ENCODE measurements around the gene WWP2. TPM values are rescaled to one million over a fixed set of nuclear protein-coding genes. Genes with fewer than 3 reads are reported as not detected.
A peak's percentile ranks its signal among the peaks of the same experiment; 100 is the strongest.
"Not testable (repeated sequence)": the region's sequence is repeated elsewhere in the genome, so short reads cannot be mapped to it uniquely, and the experiment has no call there.

The WWP2 gene
- total RNA-seq, 2 donors from 2014 or later: 45.4 to 62.3 TPM

GRCh38 chr16:69816996-69817395 lies 54.9 kb downstream of the WWP2 start:
- Mint-ChIP-seq H3K36me3 (ENCODE audit: insufficient read depth in 2 of 2) (peaks cover 4 to 5% of the 10 kb centered on the region in 2 donors), H3K9me3 (no peaks in the 10 kb centered on the region), H3K4me3 (no peak overlapping the region), H3K27me3 (ENCODE audit: low read depth) (no peaks in the 10 kb centered on the region), H3K27ac (no peak overlapping the region), H3K4me1 (ENCODE audit: low read depth) (no peaks in the 10 kb centered on the region)
- DNase-seq (no peak), ATAC-seq (replicated peaks in 1 of 2) (no peak)

GRCh38 chr16:69818891-69819545 lies 56.9 kb downstream of the WWP2 start:
- DNase-seq (no peak), ATAC-seq (replicated peaks in 1 of 2) (no peak)
- H3K27ac Mint-ChIP-seq: no peak overlapping the region
- H3K27me3 Mint-ChIP-seq (ENCODE audit: low read depth): no peaks in the 10 kb centered on the region
- no peaks in the 10 kb centered on the region for H3K4me1 Mint-ChIP-seq (ENCODE audit: low read depth)
- H3K4me3 Mint-ChIP-seq: no peak overlapping the region
- H3K9me3 Mint-ChIP-seq: no peaks in the 10 kb centered on the region
- peaks cover 2 to 5% of the 10 kb centered on the region in 2 donors for H3K36me3 Mint-ChIP-seq (ENCODE audit: insufficient read depth in 2 of 2)

DNA sequence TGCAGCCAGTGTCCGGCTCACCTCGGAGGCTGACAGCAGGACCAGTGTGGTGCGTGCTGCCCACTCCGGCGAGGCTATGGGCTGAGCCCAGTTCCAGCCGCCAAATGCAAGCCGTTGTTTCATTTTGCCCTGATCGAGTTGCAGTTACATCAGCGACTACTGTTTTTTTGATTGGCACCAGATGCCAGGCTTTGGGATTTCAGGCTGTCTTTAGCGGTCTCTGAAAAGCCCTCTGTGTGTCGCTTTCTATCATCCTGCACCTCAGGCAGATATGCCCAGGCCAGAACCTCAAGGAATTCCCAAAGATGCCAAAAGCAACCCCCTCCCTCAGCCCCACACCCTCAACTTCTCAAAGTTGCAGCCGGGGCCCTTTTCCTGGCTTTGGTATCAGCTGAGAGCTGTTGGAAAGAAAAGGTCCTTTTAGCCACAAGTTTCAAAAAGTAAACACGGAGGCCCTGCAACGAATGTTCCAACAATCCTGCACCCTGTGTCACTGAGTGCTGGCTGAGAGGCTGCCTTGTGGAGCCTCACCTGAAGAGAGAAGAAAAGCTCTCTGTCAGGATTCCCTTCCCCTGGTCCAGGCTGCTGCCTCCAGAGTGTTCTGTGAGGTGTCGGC lies 58.9 kb downstream of the WWP2 start:
- H3K27me3 Mint-ChIP-seq (ENCODE audit: low read depth): no peaks in the 10 kb centered on the region
- H3K27ac Mint-ChIP-seq: no peak overlapping the region
- DNase-seq: no peak
- H3K36me3 Mint-ChIP-seq (ENCODE audit: insufficient read depth in 2 of 2): peaks cover 2 to 5% of the 10 kb centered on the region in 2 donors
- ATAC-seq (replicated peaks in 1 of 2): no peak
- H3K4me1 Mint-ChIP-seq (ENCODE audit: low read depth): no peaks in the 10 kb centered on the region
- H3K4me3 Mint-ChIP-seq: no peak overlapping the region
- no peaks in the 10 kb centered on the region for H3K9me3 Mint-ChIP-seq

- no peaks in the 10 kb centered on the region for H3K9me3 Mint-ChIP-seq
- no peak for ATAC-seq (replicated peaks in 1 of 2)
Observed at GRCh38 chr16:69821844-69822173, 59.7 kb downstream of the WWP2 start.

DNA sequence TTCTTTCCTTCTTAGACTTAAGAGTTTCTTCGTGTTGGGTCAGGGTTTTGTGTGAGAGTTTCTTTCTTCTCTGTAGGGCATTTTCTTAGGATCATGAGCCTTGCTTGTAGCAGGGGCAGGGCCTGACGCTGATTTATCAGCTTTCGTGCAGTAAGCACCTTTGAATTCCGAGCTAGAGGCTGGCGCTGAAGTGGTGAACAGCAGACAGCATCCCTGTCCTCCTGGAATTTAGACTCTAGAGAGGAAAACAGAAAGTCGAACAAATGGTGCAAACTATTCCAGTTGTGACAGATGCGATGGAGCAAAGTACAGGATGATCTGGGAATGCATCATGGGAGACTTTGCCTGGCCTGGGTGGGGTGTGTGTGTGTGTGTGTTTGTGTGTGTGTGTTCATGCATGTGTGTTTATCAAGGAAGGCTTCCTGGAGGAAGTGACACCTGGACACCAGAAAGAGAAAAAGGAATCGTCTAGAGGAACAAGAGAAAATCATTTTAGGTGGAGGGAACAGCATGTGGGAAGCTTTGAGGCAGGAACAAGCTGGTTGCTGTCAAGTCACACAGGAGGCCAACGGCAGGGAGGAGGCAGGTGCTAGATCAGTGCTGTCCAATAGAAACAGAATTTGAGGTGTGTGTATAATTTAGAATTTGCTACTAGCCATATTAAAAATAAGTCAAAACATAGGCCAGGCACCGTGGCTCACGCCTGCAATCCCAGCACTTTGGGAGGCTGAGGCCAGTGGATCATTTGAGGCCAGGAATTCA lies 60.2 kb downstream of the WWP2 start:
- no peaks in the 10 kb centered on the region for H3K9me3 Mint-ChIP-seq
- peaks cover 2 to 5% of the 10 kb centered on the region in 2 donors for H3K36me3 Mint-ChIP-seq (ENCODE audit: insufficient read depth in 2 of 2)
- H3K27me3 Mint-ChIP-seq (ENCODE audit: low read depth): no peaks in the 10 kb centered on the region
- DNase-seq: no peak
- no peak for ATAC-seq (replicated peaks in 1 of 2)
- H3K4me1 Mint-ChIP-seq (ENCODE audit: low read depth): no peaks in the 10 kb centered on the region
- H3K27ac Mint-ChIP-seq: no peak overlapping the region
- no peak overlapping the region for H3K4me3 Mint-ChIP-seq

More at GRCh38 chr16:69821844-69822173, 59.7 kb downstream of the WWP2 start:
- DNase-seq: no peak
- no peaks in the 10 kb centered on the region for H3K27me3 Mint-ChIP-seq (ENCODE audit: low read depth)
- no peak overlapping the region for H3K4me3 Mint-ChIP-seq
- peaks cover 2 to 5% of the 10 kb centered on the region in 2 donors for H3K36me3 Mint-ChIP-seq (ENCODE audit: insufficient read depth in 2 of 2)
- no peaks in the 10 kb centered on the region for H3K4me1 Mint-ChIP-seq (ENCODE audit: low read depth)
- H3K27ac Mint-ChIP-seq: no peak overlapping the region

DNA sequence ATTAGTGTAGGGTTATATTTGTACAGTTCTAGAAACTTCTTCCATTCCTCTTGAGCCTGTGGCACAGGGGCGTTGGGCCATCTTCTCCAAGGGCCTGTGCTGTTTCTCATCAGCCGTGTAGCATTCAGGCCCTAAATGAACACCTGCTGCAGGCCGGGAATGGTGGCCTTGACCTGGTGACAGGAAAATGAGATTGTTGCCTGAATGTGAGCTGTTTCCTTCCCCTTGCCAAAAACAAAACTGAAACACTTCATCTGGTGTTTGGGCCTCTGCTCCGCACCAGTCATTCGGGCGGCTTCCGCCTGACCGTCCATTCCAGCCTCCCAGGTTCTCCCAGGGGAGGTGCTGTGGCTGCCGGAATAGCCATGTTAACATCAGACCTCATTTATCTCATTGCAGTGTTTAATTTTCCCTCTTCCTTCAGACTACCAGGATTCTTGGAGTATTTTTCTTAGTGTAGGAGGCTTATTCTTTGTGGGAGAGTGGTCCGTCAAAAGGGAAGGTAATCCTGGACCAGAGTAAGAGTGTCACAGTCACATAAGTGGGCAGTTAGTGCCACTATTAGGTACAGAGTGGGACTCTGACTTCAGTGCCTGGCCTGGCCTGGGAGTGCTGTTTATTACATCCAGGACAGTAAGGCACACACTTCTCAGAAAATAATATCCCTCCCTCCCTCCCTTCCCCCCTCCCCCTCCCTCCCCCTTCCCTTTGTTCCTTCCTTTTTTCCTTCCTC lies 61.9 kb downstream of the WWP2 start:
- ATAC-seq (replicated peaks in 1 of 2) (no peak), DNase-seq (no peak)
- H3K4me1 Mint-ChIP-seq (ENCODE audit: low read depth): no peaks in the 10 kb centered on the region
- H3K9me3 Mint-ChIP-seq: no peaks in the 10 kb centered on the region
- peak overlapping the region; percentile 52 for H3K27ac Mint-ChIP-seq
- H3K4me3 Mint-ChIP-seq: no peak overlapping the region
- H3K36me3 Mint-ChIP-seq (ENCODE audit: insufficient read depth in 2 of 2): peaks cover 0 to 2% of the 10 kb centered on the region in 2 donors
- H3K27me3 Mint-ChIP-seq (ENCODE audit: low read depth): no peaks in the 10 kb centered on the region

- not testable (repeated sequence) for H3K4me1 Mint-ChIP-seq (ENCODE audit: low read depth); H3K27ac Mint-ChIP-seq; H3K27me3 Mint-ChIP-seq (ENCODE audit: low read depth); H3K9me3 Mint-ChIP-seq; ATAC-seq (replicated peaks in 1 of 2); H3K36me3 Mint-ChIP-seq (ENCODE audit: insufficient read depth in 2 of 2); DNase-seq; H3K4me3 Mint-ChIP-seq
Observed at GRCh38 chr16:69824564-69825142, 62.5 kb downstream of the WWP2 start.

DNA sequence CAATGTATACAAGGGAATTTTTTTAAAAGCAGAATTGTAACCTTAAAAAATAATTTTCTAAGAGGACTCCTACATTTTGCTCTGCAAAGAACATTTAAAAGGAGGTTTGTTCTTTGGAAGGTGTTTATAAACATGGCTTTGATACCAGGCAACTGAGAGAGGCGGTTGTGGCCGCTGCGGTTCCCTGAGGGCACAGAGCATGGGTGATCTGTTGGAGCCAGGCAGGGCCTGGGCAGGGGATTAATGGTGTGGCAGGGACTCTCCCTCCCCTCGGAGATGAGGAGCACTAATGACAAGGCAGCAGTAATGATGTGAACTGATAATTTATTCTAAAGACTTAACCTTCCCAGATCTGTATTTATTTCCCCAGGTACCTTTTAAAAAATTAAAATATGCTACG lies 65.4 kb downstream of the WWP2 start:
- H3K27ac Mint-ChIP-seq: no peak overlapping the region
- no peak for ATAC-seq (replicated peaks in 1 of 2)
- no peaks in the 10 kb centered on the region for H3K4me1 Mint-ChIP-seq (ENCODE audit: low read depth)
- no peak overlapping the region for H3K4me3 Mint-ChIP-seq
- no peaks in the 10 kb centered on the region for H3K27me3 Mint-ChIP-seq (ENCODE audit: low read depth)
- H3K9me3 Mint-ChIP-seq: no peaks in the 10 kb centered on the region
- H3K36me3 Mint-ChIP-seq (ENCODE audit: insufficient read depth in 2 of 2): no peaks in the 10 kb centered on the region
- no peak for DNase-seq

DNA sequence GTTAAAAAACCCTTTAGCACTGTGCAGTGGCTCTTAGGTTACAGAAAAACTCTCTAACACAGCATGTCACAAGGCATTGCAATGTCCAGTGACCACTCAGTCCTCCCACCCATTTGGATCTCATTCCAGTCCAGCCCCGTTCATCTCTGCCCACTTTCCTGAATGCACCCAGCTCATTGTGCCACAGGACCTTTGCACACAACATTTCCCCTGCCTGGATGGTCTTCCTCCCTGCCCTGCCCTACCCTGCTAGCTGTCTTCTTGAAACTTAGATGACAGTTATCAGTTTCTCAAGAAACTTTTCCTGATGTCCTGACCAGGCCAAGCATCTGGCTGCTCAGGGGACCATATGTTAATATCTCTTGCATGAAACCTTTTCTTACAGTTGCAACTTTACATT lies 67.2 kb downstream of the WWP2 start:
- ATAC-seq (replicated peaks in 1 of 2): no peak
- Mint-ChIP-seq H3K36me3 (ENCODE audit: insufficient read depth in 2 of 2) (no peaks in the 10 kb centered on the region), H3K4me3 (no peak overlapping the region), H3K9me3 (no peaks in the 10 kb centered on the region), H3K4me1 (ENCODE audit: low read depth) (peaks cover 5% of the 10 kb centered on the region), H3K27me3 (ENCODE audit: low read depth) (no peaks in the 10 kb centered on the region), H3K27ac (no peak overlapping the region)
- DNase-seq: no peak

DNA sequence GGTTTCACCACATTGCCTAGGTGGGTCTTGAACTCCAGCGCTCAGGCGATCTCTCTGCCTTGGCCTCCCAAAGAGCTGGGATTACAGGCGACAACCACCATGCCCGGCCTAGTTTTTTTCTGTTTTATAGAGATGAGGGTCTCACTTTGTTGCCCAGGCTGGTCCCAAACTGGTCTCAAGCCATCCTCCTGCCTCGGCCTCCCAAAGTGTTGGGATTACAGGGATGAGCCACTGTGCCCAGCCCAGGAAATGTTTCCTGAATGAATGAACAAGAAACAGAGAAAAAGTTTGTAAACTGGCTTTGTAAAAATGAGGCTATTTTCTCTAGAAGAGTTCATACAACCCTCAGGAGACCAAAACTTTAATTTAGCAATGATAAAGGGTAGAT lies 68.0 kb downstream of the WWP2 start:
- Mint-ChIP-seq H3K27me3 (ENCODE audit: low read depth) (no peaks in the 10 kb centered on the region), H3K27ac (no peak overlapping the region), H3K9me3 (no peaks in the 10 kb centered on the region), H3K4me1 (ENCODE audit: low read depth) (peaks cover 5% of the 10 kb centered on the region), H3K36me3 (ENCODE audit: insufficient read depth in 2 of 2) (no peaks in the 10 kb centered on the region), H3K4me3 (no peak overlapping the region)
- DNase-seq (no peak), ATAC-seq (replicated peaks in 1 of 2) (no peak)

GRCh38 chr16:69830534-69831211 lies 68.5 kb downstream of the WWP2 start:
- H3K27ac Mint-ChIP-seq: no peak overlapping the region
- no peaks in the 10 kb centered on the region for H3K36me3 Mint-ChIP-seq (ENCODE audit: insufficient read depth in 2 of 2)
- ATAC-seq (replicated peaks in 1 of 2): no peak
- DNase-seq: no peak
- H3K27me3 Mint-ChIP-seq (ENCODE audit: low read depth): no peaks in the 10 kb centered on the region
- H3K4me1 Mint-ChIP-seq (ENCODE audit: low read depth): peaks cover 5% of the 10 kb centered on the region
- no peaks in the 10 kb centered on the region for H3K9me3 Mint-ChIP-seq
- H3K4me3 Mint-ChIP-seq: no peak overlapping the region

- Mint-ChIP-seq H3K9me3 (no peaks in the 10 kb centered on the region), H3K27ac (no peak overlapping the region), H3K27me3 (ENCODE audit: low read depth) (no peaks in the 10 kb centered on the region), H3K4me1 (ENCODE audit: low read depth) (peaks cover 5% of the 10 kb centered on the region), H3K36me3 (ENCODE audit: insufficient read depth in 2 of 2) (no peaks in the 10 kb centered on the region), H3K4me3 (no peak overlapping the region)
- DNase-seq (no peak), ATAC-seq (replicated peaks in 1 of 2) (no peak)
Observed at GRCh38 chr16:69831212-69832123, 69.3 kb downstream of the WWP2 start.
